DMS153 (cell line): ENCODE data around the gene PAPPA.

ENCODE experiments used
- DNase-seq: peaks from one replicate; lab custom pipeline; 2025; lab: John Stamatoyannopoulos, UW

PAPPA gene

DNA sequence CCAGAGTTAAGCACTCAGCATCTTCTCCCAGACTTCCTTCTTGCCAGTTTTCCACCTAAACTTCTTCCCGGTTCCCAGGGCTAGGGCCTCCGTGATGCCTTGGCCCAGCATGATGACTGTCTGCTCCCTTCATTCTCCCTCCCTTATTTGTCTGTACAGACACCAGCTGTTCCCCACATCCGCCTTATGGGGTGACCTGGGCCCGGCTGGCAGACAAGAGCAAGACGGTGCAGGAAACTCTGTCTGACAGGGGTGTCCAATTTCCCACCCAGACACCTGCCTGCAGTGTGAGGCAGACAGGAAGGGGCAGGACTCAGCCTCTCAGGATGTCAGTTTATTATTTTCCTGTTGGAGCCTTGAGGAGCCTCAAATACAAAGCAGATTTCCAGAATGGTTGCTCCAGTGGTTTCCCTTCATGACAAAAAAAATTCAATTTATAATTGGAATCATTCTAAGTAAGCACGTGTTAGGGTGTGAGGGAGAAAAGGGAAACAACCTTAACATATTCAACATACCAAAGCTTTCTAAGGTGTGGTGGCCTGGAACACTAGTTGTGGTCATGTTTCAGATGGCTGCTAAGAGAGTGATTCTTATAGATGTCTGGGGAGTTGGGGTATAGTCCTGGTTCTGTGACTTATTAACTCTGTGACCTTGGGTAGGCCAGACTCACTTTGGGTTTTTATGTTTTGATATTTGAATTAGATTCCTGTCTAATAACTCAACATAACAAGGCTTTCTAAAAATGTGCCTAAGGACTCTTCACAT, 234.5 kb downstream of the PAPPA start:
- no peak for DNase-seq

DNA sequence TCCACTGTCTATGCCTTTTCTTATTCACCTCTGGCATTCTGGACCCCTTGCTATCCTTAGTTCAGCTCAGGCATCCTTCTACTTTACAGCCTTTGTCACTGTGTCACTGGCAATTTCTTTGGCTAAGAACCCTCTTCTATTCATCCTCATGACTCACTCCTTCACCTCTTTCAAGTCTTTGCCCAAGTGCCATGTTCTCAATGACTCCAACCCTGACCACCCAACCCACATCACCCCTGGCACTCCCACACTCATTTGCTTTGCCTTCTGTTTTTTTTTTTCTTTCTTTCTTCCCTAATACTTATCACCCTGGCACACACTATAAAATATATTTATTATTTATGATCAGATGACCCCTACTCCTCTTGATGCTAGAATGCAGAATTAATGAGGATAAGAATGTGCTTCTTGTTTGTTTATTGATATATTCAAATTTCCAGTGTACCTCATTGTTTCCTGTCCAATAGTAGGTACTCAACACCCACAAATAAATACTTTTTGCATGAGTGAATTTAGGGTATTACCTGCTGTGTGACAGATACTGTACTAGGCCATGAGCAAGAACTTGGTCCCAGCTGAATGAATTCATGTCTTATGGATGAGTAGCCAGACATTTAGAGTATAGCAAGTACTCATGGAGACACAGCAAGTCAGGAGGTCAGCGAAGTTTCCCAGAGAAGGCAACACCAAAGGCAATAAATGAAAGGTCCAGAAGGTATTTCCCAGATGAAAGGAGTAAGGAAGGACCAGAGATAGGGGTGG, 236.1 kb downstream of the PAPPA start:
- no peak for DNase-seq

DNA sequence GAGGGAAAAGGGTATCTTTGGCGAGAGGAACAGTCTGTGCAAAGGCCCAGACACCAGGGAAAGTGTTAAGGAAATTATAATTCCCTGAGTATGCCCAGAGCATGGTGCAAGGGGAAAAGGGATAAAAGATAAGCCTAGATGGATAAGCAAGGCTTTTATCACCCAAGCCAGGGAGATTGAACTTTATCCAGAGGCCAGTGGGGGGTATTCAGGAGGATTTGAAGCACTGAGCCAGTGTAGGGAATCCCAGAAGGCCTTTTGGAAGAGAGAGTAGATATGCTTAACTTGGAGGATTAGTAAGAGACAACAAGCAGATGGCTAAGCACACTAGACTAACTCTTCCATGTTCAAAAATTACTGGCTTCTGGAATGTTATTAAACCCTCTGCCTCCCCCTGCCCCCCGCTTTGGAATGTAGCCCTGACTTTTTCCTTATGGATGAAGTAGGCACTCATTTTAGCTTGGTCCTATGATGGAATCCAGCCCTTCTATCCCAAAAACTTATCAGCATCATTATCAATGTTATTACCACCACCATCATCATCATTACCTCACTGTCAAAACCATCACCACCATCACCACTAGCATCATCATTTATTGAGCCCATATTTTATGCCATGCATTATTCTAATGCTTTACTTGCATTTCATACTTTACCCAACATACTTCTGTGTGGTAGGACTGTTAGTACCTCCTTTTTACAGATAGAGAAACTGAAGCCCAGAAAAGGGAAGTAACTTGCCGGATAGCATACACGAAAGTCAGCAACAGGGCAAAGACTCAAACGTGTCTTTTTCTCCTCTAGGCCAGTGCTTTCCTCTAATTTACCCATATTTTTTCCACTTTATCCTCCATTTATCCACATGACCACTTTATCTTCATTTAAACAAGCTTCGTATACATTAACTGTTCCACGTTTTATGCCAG, 237.0 kb downstream of the PAPPA start:
- DNase-seq = no peak

DNA sequence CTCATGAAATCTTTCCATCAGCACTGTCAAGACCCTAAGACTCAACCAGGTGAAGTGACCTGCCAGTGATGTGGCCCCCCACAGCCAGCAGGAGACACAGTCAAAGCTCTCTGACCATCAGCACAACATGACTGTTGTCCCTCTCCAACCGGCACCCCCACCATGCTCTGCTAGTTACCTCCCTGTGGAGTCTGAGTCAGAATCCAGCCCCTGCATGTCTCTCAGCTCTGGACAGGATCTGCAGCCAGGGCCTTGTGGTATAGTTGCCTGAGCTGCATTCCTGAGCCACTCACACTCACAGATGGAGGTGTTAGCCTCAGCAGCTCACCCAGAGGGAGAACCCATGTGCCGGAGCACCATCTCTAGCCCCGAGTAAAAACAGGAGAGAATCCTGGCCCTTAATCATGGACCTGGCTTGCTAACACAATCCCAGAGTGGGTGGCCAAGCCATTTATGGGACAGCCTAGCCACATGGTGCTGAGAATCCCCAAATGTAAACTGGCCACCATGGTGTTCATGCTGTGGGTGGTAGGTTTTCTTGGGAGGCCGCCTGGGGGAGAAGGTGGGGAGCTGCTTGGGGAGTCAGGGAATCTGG, 237.8 kb downstream of the PAPPA start:
- no peak for DNase-seq

DNA sequence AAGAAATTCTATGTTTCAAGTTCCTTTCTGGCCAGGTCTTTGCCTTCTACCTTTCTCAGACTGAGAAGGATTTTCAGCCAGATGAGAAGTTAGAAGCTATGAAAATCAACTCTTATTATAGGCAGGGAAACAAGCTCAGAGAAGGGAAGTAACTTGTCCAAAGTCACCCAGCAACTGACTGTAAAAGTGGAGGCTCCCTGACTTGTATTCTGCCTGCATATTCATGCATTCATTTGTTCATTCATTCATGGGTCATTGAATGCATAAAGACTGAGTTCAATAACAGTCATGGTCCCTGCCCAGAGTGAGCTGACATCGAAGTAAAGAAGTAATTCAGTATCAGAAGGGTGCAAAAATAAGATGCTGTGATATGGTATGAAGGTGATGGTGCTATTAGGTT, 239.6 kb downstream of the PAPPA start:
- no peak for DNase-seq

DNA sequence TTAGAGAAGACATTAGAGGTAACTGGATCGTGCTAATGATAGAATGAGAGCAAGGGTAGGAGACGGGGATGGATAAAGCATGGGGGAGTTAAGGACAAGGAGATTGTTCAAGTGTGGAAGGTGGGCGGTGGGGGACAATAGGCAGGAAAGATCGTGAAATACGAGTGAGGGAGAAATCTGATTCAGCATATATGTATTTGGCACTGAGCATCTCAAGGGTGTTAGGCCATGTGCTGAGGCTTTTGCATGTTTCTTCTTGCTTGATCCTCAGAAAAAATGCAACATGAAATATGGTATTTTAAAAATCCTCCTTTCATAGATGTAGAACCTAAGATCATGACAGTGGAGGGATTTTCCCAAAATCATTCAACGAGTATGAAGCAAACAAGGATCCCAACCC, 240.5 kb downstream of the PAPPA start:
- DNase-seq = no peak

DNA sequence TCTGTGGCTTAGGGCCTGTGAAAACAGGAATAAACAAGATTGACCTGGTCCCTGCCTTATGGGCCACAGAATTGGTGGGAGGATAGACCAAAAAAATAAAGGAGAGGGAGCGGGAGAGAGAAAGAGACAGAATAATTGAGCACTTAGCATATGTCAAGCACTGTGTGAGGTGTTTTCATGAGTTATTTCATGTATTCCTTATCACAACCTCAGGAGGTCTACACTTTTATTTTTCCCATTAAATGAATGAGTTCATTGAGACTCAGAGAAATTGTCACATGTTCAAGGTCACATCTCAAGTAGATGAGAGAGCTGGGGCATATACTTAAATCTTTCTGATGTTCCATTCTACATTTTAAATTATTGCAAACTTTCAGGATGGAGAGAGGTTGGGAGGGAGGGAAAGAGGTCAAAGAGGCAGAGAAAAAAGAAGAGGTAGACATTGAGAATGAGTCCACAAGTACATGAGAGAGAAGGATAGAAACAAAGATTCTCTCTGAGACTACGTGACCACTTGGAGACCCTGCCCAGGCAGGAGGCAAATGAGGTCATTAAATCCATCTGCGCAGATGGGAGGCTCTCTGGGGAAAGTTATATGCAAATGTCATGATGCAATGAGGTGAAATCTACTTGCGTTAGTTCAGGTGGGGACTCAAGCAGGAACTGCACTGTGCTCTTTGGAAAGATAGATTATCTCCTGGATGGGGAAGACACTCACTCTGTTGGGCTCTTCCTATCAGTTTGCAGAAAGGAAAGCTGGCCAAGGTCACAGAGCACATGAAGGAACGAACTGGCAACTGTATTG, 241.5 kb downstream of the PAPPA start:
- DNase-seq = no peak

DNA sequence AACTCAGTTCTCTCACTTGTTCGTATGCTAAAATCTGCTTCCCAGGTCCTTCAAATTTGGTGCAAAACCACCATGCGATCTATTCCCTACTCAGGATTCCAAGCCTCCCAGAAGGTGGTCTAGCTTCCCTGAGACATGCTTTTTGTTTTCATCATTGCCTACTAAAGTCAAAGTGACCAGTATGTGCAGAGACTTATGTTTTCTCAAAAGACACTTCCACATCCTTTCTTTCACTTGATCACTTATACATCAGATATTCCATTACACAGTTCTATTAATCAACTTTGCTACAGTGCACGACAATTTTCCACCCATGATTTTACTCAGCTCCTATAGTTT, 242.1 kb downstream of the PAPPA start:
- DNase-seq = no peak

DNA sequence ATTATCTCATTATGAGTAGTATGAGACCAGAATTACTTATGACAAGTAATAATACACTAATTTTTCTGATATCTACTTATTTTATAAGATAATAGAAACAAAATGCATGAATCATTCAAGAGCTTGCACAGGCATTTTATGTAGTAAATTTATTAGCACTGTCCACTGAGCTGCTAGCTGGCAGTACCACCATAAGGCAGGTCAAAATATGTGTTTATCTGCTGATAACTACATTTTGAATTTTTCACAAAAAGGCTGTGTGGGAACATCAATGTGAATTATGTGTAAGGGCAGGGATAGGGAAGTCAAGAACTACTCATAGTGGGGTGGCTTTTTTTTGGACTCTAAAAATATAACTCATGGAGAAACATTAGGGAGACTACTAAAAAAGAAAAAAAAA, 249.6 kb downstream of the PAPPA start:
- DNase-seq = no peak

DNA sequence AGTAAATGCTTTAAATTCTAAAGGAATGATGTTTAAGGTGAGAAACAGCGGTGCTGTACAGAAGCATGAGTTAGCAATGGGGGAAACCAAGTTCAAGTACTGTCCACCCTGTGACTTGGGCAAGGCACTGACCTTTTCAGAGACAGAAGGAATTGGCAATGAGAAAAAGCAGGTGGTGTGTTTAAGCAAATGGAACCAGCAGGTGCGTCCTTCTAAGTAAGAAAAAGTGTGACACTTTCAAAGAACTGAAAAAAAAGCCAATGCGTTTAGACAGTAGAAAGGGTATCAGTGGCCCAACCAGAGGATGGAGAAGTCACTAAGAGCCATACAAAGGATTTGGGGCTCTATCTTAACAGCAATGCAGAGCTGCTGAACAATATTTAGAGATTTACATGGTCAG, 250.6 kb downstream of the PAPPA start:
- DNase-seq = no peak

DNA sequence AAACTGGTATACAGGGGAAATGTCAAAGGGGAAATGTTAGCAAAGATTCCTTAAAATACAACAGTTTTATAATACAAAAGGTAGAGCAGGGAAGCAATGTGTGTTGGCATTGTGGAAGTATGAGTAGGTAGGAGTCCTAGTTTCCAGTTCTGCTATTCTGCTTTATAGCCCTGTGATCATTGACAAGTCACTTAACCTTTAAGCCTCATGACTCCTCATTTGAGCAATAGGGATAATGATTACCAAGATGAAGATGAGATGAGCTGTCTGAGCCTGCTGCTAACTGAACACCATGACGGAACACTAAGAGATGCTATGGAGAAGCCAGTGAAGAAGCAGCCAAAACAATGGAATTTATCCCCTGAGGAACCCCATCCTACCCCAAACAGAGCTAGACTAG, 251.7 kb downstream of the PAPPA start:
- no peak for DNase-seq

DNA sequence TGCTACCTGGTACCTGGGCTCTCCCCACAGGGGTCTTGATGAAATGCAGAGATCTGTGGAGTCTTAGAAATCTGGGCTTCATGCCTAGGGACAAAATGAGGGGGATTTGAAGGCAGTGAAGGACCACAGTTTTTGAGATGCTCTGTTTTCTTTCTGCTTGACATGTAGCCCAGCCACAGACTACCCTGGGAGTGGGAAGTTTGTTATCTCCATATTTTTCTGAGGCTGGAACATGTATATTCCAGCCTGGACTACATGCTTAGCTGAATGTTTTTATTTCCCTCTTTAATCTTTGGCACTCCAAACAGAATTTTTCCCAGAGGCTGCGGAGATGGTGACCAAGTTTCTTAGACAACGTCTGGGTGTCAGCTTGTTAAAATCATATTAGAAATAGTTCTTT, 252.9 kb downstream of the PAPPA start:
- DNase-seq = no peak

DNA sequence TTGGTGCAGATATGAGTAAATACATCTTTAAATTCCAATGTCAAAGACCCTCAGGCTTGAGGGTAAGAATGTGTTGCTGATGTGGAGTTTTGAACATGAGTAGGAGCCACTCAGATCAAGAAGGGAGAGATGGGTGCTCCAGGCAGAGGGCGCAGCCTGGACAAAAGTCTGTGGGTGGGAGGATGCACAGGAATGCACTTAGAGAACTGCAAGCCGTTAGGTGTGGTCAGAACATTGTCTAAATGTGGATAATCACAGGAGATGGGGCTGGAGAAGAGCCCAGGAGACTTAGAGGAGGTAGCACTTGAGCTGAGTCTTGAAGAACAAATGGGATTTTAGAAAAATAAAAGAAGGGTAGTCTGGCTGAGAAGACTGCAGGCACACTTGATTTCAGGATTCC, 255.5 kb downstream of the PAPPA start:
- no peak for DNase-seq

DNA sequence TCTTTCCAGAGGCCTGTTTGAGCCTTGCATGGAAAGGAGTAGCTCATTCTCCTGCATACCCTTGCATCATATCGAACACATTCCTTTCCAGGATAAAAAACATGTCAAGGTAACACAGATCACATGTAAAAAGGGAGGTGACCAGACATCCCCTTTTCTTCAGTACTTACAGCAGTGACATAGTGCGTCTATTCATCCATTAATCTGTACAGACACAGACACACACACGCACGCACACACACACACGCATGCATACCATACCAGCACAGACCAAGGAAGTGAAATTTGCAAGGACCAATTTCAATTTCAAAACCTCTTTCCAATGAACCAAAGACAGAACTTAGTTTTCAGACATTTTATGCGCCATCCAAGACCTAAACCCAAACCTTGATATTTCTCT, 256.0 kb downstream of the PAPPA start:
- no peak for DNase-seq

DNA sequence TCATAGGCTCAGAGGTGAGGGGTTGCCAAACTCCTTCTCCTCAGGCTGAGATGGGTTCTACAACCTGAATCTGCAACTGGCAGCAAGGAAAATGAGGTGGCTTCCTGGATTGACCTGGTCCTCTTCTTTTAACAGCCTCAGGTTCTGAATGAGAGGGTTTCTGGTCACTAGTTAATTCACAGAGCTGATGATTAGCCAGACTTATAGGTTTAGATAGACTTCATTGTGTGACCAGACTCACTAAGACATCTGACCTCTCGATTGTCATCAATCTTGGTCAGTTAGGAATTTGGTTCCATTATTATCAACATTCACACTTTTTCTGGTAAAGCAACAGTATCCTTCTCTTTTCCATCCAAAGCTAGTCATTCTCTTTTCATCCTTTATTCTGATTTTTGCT, 257.9 kb downstream of the PAPPA start:
- DNase-seq = no peak

DNA sequence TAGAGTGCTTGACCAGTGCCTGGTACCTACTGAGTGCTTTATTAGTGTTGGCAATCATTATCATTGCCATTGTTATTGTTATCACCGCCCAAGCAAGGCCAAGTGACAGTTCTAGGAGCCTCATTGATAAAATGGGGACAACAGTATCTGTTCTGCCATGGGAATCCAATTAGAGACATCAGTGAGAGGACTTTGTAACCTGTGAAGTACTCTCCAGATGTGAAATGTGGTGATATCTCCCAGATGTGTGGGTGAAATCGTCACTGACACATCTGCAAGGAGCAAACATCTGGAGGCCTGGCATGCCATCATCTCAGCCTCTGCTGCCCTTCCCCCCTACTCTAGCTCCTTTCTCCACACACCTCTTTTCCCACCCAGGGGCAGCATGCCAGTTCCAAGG, 260.8 kb downstream of the PAPPA start:
- DNase-seq = no peak

DNA sequence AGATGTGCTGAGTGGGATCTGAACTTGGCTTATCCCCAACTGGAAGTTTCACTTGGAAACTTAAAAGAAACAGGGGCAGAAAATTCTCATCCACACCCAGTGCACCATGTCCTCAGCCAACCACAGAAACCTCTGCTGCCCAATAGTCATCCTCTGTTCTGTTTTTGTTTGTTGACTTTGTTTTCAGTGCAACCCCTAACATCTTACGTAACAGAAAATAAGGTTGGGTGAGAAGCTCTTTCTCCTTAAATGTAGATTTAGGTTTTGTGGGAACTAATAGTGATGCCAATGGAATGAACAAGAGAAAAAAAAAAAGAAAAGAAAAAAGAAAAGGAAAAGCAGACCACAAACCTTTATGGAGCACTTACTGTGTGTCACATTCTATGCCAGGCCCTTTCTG, 262.8 kb downstream of the PAPPA start:
- DNase-seq = no peak

DNA sequence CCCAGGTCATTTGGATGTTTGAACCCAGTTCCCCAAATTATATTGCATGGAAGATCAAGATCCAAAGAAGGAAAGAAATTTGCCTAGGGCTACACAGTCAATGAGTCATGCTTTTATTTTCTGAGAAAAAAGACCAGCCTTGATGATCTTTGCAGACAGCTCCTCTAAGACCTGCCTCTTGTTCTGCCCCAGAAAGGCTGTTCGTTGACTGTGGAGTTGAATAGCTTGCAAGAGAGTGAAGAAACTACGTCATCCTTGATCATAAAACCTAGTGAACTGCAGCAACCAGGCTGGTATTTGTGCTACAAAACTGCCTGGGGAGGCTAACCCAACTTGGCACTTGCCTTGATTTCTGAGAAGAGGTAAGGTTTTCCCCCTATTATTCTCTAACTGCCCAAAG, 263.9 kb downstream of the PAPPA start:
- DNase-seq = no peak

DNA sequence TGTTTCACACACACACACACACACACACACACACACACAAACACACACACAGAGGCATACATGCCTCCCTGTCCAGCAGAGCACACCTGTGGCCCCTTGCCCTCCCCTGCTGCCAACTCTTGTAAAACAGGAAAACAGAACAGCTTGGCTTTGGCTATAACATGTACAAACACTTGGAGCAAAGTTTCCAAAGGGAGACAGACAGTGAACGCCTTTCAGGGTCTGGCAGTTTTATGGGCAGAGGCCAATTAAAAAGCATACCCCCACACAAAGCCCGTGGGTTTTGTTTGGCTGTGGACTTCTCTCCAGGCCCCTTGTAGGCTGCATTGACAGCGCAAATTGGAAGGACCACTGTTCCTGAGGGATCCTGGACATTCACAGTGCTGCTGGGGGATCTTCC, 265.6 kb downstream of the PAPPA start:
- DNase-seq = no peak

DNA sequence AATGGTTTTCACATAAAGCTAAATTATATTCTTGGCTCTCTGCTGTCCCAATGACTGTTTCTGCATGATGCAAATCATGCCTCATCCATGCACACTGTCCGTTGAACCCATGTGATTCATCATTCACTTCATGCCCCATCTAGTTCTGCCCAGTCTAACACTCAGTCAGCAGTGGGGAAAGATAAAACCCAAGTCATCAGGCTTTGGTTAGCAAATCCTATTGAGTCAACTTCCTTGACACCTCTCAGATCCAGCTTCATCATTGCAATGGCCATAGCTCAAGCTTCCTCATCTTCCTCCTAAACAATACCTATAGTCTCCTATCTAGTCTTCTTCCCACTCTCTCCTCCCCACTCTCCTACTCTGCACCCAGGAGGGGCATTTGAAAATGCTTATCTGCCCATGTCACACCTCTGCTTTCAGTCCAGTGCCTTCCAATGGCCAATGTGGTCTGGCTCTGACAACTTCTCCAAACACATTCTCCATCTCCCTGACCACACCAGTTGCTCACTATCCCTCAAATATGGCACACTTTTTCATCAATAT, 267.5 kb downstream of the PAPPA start:
- DNase-seq = no peak
